Stimulated activated CD8-positive, alpha-beta memory T cell treated with anti-CD3 and anti-CD28 coated beads, Interleukin-12 subunit alpha, Interleukin-12 subunit beta, amount 100 ng/mL, for 4 hours (primary cell): ENCODE measurements around the gene ANKFY1.

Experiments used
- DNase-seq: peaks from one replicate; pipeline ENCODE4 v3.0.0-alpha.2; 2020; ENCODE audit warnings: low read depth

The ANKFY1 gene

DNA sequence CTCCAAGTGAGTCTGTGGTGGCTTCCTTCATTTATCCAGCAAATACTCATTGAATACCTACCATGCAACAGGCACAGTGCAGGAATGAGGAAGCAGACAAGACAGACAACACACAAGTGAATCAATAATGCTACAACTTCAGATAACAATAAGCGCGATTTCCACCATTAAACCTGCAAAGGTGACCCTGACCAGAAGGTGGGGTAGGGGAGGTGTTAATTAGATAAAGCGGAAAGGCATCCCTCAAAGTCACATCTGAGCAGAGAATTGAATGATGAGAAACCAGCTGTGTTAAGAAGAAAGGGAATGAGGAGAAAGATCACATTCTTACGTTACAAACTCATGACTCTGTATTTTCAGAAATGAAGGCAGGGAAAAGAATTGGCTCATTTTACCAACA, 147.3 kb downstream of the ANKFY1 start:
- no peak for DNase-seq
